Stomach (tissue), 4 donors: Measurements from ENCODE around the gene COMMD1.

Experiments
- EP300 ChIP-seq: sonication (generic); formaldehyde crosslinking; IDR thresholded peaks from one replicate; pipeline ENCODE4 v1.6.1; 2017; ENCODE audit warnings: antibody characterized with exemption
- POLR2A ChIP-seq, 4 donors: fragments of 450-650 bp; IDR thresholded peaks; one replicate each; pipeline ENCODE4 v1.6.1; 2016; ENCODE audit warnings: antibody characterized with exemption in 4 of 4, control low read depth in 2 of 4, mild to moderate bottlenecking in 1 of 4, moderate library complexity in 1 of 4

DNA sequence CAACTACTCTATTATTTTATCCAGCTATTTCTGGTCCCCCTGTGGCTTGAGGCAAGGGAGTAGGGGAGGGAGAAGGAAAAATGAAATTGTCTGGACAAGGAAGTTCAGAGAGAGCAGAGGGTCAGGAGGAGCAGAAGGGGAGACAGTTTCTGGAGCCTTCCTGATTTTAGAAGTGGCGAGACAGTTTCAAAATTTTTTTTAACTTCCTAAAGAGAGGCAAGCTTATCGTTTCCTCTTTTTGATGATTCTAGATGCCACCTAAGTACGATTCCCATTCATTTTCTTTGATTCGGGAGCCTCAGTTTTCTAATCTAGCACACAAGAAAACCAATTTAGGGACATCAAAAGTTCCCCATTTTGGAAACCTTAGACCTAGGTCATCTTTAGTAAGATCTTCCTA, 193.6 kb downstream of the COMMD1 start:
- TF ChIP-seq POLR2A (IDR thresholded peaks at IDR 0.05): no peak
- no peak for TF ChIP-seq EP300
